Gastrocnemius medialis (tissue), 4 donors: ENCODE results near the gene COL21A1.

ENCODE experiments used
- CTCF ChIP-seq, 5 experiments: fragments of 450-650 bp in 3 of 5; fragments of 200-600 bp in 2 of 5; sonication (generic) in 2 of 5; IDR thresholded peaks in 4 of 5; conservative IDR thresholded peaks in 1 of 5; 1 replicate in 4 of 5; 2 replicates in 1 of 5; pipeline ENCODE4 v1.5.1; 2016 to 2019; ENCODE audit warnings: antibody characterized with exemption in 5 of 5, mild to moderate bottlenecking in 3 of 5, moderate library complexity in 3 of 5
- POLR2A ChIP-seq, 2 donors: fragments of 450-650 bp; IDR thresholded peaks; one replicate each; pipeline ENCODE4 v1.6.1; 2017; ENCODE audit warnings: antibody characterized with exemption in 2 of 2, mild to moderate bottlenecking in 2 of 2, moderate library complexity in 2 of 2

- no peak for TF ChIP-seq POLR2A (IDR thresholded peaks at IDR 0.05)
- TF ChIP-seq CTCF (IDR thresholded peaks at IDR 0.05 in 4 of 5, conservative IDR thresholded peaks at IDR 0.05 in 1 of 5) = no peak
These were observed 224.7 kb downstream of the COL21A1 start for GRCh38 chr6:56022678-56023077.
